ENCODE data around the gene RAVER2. TPM values are rescaled to one million over a fixed set of nuclear protein-coding genes. Genes with fewer than 3 reads are reported as not detected.
"Not testable (repeated sequence)": the region's sequence is repeated elsewhere in the genome, so short reads cannot be mapped to it uniquely, and the experiment has no call there.

Gene RAVER2
- total RNA-seq, 1 experiment from 2014 or later, result 12.7 TPM

DNA sequence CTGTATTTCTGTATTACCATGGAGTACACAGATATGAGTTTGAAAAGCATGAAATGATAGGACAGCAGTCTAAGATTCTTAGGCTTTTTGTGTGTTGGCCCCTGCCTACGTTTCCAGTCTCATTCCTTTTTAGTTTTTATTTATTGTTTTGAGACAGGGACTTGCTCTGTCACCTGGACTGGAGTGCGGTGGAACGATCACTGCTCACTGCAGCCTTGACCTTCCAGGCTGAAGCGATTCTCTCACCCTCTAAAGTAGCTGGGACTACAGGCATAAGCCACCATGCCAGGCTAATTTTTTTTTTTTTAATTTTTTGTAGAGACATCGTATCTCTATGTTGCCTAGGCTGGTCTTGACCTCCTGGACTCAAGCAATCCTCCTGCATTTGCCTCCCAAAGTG is 3.8 kb downstream of the RAVER2 start:
- no peak for DNase-seq (ENCODE audit: low spot score)

DNA sequence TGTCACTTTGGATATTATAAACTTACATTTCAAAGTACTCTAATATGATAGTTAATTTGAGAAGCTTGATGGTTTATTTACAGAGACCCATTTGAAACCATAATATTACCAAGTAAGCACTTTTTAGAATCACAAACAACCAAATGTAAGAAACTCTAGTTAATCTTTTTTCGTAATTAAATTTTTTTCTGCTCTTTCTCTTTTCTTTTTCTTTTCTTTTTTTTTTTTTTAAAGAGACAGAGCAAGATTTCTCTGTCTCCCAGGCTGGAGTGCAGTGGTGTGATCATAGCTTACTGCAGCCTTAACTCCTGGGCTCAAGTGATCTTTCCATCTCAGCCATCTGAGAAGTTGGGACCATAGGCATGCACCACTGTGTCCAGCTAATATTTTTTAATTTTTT is 5.2 kb downstream of the RAVER2 start:
- no peak for DNase-seq (ENCODE audit: low spot score)

DNA sequence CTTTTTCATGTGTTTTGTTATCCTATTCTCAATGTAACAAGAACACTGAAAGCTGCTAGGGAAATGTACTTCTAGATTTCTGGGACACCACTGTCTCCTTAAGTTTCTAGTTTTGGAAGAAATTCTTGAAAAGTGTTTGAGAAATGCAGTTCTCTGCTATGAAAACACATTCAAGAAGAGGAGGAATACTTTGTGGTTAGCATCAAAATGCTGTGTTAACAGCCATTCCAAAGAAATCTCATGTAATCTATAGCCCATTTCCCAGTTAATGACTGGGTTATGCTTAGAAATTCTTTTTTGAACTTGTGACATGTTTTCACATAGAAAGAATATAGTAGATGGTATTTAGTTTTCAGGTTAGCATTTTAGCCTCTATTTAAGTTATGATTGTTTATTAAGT is 6.0 kb downstream of the RAVER2 start:
- no peak for DNase-seq (ENCODE audit: low spot score)

DNA sequence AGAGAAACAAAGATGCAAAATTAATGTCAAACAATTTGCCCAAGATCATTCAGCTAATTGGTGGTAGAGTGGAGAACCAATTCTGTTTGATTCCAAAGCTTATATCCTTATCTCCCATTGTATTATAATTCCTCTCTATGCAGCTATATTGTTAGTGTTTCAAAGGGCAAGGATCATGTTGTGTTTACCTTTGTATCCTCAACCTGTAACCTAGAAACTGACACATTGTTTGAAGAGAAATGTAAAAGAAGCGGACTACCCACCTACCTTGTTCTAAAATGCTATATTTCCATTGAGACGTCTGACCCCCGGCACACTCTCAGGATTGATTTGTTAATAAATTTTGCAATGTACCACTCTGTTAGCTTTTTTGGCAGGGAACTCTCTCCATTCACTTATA is 9.3 kb downstream of the RAVER2 start:
- peak; percentile 45 for DNase-seq (ENCODE audit: low spot score)

DNA sequence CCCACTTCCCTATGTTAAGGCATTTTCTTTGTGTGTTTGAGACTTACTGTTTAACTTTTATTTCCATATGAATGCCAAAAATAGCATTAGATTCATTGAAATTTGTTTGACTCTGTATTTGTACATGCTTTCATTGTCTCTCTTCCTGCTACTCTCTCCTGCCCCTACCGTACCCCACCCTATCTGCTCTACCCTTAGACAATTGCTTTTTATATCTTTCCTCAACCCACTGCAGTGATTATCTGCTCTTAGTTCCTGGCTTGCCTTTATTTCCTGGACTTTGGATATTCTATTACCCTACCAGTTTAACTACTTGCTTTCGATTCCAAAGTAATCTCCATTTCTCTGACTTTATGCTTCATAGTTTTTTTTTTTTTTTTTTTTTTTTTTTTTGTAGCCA is 10.5 kb downstream of the RAVER2 start:
- peak; percentile 58 for DNase-seq (ENCODE audit: low spot score)

DNA sequence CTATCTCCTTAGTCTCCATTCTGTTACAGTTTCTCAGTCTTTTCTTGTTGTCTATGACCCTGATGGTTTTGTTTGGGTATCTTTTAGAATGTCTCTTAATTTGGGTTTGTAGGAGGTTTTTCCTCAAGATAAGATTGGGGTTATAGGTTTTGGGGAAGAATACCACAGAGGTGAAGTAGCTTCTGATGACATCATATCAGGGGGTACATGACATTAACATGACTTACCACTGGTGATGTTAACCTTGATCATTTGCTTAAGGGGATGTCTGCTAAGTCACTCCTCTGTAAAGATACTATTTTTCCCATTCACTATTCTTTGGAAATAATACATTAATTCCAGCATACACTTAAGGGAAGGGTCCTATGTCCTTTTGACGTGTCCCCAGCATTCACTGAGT is 11.9 kb downstream of the RAVER2 start:
- DNase-seq (ENCODE audit: low spot score), result no peak

DNA sequence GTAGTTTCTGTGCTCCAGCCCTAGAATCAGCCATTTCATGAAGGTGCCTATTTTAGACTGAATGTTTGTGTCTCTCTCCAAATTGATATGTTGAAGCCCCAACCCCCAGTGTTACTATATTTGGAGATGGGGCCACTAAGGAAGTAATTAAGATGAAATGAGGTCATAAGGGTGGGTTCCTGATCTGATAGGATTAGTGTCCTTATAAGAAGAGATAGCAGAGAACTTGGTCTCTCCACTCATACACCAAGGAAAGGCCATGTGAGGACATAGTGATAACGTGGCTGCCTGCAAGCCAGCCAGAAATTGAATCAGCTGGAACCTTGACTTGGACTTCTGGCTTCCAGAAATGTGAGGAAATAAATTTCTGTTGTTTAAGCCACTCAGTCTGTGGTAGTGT is 12.3 kb downstream of the RAVER2 start:
- DNase-seq (ENCODE audit: low spot score), result no peak

DNA sequence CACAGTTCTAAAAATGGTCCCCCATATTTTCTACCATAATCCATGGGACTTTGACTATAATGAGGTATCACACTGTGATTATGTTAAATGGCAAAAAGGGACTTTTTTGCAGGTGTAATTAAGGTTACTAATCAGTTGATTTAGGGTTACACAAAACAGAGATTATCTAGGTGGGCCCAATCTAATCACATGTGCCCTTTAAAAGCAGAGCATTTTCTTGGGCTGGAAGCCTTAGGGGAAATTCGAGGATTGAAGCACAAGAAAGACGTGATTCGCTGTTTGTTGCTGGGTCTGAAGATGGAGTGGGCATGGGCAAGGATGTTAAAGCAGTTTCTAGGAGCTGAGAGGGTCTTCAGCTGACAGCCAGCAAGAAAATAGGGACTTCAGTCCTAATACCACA is 13.4 kb downstream of the RAVER2 start:
- no peak for DNase-seq (ENCODE audit: low spot score)

DNA sequence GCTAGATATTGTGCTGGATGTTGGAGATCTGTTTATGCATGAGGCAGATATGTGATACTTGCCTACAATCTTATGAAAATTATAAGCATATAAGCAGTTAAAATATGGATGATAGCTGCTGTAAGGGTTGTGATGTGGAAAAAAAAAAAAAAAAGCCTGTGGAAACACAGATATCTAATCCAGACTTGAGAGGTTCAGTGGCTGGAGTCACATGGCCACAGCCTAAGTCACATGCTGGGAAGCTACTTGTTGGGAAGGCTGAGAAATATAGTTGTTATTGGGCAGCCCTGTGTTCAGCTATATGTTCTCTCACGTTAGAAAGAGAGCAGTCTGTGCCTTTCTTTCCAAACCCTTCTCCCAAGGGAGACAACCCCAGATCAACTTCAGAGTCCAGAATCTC is 15.1 kb downstream of the RAVER2 start:
- no peak for DNase-seq (ENCODE audit: low spot score)

DNA sequence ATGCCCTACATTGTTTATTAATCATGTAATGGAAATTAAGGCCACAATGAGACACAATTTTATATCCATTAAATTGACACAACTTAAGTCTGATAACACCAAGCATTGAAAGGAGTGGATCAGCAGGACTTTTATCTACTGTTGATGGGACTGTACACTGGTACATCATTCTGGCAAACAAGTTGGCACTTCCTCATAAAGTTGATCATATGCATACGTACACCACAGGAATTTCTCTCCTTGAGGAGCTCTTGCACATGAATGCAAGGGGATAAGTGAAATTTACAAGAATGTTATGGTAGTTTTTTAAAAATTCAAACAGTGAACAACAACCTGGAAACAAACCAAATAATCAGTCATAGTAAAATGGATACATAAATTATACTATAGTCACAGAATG is 20.1 kb downstream of the RAVER2 start:
- no peak for DNase-seq (ENCODE audit: low spot score)

DNA sequence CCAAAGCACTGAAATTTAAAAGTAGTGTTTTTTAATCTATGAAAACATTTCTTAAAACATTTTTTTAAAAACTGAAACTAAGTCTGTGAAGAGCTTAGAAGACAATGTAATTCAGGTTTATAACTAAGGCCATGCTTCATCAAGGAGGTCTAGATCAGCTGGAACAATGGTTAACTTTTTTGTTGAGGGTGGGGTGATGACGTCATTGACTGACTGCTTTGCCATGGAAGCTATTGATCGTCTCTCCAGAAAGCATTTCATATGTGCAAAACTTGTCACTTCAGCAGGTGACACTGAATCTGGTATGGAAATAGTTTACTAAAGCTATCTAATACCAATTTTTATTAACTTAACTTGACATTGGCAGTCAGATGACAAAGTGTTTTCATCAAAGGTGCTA is 21.0 kb downstream of the RAVER2 start:
- no peak for DNase-seq (ENCODE audit: low spot score)

DNA sequence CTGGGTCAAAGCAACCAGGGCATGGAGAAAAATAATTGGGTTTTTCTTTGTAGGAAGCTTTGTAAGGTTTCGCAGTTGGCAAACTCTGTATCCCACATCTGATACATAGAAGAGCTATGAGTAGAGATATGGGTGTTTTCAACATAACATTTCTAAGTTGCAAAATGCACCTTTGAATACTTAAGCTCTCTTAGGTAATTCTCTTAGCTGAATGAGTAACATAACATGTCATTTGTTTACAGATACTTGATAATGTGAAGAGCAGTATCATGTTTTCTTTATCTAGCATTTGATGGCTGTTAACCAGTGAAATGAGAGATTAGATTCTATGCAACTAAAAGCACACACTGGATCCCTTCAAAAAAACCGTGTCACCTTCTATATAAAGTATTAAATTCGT is 21.6 kb downstream of the RAVER2 start:
- no peak for DNase-seq (ENCODE audit: low spot score)

DNA sequence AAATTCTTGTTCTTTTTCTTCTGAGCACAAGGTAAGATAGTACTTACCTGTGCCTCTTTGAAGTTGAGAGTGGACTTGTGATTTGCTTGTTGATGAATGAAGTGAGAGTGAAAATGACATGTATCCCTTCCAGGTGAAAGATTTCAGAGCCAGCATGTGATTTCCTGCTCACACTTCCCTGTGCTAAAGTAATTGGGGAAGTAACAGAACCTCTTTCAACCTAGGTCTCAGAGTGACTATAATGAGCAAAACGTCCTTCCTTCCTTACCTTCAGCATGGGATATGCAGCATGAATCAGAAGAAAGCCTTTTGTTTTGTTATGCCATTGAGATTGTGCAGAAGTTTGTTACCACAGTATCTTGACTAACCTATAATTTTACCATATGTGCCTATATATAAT is 24.6 kb downstream of the RAVER2 start:
- DNase-seq (ENCODE audit: low spot score), result no peak

DNA sequence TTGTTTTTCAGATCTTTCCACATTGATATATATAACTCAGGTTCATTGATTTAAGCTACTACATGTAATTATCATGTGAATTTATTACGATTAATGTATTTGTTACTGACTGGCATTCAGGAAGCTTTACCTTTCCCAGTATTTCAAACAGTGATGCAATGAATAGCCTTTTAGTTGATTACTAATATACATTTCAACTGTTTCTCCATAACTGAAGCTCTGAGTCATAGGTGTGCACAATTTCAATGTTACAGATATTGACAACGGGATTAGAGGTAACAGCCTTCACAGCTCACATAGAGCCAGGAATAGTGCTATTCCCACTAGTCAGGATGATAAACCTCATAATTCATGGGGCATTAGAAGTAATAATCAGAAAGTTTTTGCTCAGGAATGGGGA is 25.1 kb downstream of the RAVER2 start:
- no peak for DNase-seq (ENCODE audit: low spot score)

DNA sequence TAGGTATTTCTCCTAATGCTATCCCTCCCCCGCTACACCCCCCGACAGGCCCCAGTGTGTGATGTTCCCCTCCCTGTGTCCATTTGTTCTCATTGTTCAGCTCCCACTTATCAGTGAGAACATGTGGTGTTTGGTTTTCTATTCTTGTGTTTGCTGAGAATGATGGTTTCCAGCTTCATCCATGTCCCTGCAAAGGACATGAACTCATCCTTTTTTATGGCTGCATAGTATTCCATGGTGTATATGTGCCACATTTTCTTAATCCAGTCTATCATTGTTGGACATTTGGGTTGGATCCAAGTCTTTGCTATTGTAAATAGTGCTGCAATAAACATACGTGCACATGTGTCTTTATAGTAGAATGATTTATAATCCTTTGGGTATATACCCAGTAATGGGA is 28.4 kb downstream of the RAVER2 start:
- not testable (repeated sequence) for DNase-seq (ENCODE audit: low spot score)

DNA sequence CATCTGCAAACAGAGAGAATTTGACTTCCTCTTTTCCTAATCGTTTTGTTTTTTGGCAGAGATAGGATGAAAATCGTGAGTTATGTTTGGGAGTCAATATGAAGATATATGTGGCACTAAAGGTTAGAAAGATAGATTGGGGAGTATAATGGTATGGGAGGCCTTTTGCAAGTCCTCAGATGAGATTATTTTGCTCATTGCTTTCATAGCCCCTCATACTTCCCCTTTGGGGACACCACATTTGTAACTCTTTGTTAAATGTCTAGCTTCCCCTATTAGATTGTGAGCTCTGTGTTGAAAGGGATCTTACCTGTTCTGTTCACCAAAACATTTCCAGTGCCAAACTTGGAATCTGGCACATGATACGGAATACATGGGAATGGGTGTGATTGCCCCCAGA is 30.2 kb downstream of the RAVER2 start:
- no peak for DNase-seq (ENCODE audit: low spot score)

DNA sequence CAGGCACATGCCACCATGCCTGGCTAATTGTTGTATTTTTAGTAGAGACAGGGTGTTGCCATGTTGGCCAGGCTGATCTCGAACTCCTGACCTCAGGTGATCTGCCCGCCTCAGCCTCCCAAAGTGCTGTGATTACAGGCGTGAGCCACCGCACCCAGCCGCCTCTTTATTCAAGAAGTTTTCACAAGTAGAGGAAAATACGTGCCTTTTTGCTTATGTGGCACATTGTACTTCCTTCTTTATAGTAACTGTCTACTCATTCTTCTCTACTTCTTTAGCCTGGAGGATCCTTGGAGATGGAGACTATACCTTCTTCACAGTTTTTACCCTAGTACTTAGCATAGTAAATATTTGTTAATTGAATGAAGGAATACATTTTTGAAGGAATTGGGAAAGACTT is 37.2 kb downstream of the RAVER2 start:
- DNase-seq (ENCODE audit: low spot score), result not testable (repeated sequence)

DNA sequence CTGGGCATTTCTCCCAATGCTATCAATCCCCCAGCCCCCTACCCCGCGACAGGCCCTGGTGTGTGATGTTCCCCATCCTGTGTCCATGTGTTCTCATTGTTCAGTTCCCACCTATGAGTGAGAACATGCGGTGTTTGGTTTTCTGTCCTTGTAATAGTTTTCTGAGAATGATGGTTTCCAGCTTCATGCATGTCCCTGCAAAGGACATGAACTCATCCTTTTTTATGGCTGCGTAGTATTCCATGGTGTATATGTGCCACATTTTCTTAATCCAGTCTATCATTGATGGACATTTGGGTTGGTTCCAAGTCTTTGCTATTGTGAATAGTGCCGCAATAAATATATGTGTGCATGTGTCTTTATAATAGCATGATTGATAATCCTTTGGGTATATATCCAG is 38.0 kb downstream of the RAVER2 start:
- not testable (repeated sequence) for DNase-seq (ENCODE audit: low spot score)

DNA sequence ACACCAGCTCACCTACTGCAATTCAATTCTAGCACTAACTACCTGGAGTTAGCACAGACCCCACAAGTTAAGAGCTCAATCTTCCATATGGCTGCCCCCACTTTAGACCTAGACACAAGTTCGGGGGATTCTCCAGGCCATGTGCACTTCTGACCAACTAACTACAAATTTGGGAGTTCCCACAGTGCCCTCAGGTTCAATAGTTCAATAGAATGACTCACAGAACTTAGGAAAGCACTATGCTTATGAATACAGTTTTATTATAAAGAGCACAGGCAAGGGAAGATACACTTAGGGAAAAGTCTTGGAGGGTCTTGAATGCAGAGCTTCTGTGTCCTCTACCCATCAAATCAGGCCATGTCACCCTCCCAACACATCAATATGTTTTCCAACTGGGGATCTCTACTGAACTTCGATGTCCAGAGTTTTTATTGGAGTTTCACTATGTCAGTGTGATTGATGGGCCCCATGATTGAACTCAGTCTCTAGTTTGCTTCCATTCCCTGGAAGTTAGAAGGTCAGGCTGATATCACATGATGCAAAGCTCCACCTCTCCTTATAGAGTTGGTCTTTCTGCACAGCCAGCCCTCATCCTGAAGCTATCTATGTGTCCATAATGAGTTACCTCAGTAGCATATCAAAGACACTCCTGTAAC is 46.1 kb downstream of the RAVER2 start:
- DNase-seq (ENCODE audit: low spot score), result no peak

DNA sequence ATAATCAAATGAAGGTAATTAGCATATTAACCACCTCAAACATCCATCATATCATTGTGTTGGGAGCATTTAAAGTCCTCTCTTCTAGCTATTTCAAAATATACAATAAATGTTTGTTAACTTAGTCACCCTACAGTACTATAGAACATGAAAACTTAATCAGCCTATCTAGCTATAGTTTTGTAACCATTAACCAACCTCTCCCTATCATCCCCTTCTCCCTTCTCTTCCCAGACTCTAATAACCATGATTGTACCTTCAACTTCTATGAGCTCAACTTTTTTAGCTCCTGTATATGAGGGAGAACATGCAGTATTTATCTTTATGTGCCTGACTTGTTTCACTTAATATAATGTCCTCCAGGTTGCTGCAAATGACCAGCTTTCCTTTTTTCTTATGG is 54.0 kb downstream of the RAVER2 start:
- DNase-seq (ENCODE audit: low spot score), result no peak

DNA sequence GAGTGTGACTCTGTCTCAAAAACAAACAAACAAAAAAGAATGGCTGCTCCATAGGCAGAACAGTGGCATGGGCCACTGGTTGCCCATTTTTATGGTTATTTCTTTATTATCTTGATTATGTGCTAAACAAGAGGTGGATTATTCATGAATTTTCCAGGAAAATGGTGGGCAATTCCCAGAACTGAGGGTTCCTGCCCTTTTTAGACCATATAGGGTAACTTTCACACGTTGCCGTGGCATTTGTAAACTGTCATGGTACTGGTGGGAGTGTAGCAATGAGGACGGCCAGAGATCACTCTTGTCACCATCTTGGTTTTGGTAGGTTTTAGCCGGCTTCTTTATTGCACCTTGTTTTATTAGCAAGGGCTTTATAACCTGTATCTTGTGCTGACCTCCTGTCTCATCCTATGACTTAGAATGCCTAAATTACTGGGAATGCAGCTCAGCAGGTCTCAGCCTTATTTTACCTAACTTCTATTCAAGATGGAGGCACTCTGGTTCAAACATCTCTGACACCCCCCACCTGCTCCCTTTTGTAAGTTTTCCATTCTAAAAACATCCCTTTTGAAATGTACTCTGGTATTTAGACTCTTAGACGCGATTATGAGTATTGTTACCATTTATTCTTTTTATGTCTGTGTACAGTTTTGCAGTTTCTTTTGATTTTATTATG is 57.1 kb downstream of the RAVER2 start:
- no peak for DNase-seq (ENCODE audit: low spot score)

DNA sequence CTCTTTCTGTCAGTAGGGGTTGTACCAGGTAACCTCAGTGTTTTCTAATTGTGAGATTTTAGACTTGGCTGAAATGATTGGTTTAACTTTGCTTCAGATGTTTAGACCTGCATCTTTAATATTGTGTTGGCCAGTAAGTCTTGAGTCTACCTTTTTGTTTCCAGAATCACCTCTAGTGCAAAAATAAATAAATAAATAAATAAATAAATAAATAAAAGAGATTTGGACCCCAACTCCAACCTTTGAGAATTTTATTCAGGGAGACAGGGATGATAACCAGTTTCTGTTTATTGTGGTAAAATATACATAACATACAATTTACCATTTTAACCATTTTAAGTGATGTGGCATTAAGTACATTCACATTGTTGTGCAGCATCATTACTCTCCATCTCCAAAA is 64.4 kb downstream of the RAVER2 start:
- DNase-seq (ENCODE audit: low spot score), result no peak

DNA sequence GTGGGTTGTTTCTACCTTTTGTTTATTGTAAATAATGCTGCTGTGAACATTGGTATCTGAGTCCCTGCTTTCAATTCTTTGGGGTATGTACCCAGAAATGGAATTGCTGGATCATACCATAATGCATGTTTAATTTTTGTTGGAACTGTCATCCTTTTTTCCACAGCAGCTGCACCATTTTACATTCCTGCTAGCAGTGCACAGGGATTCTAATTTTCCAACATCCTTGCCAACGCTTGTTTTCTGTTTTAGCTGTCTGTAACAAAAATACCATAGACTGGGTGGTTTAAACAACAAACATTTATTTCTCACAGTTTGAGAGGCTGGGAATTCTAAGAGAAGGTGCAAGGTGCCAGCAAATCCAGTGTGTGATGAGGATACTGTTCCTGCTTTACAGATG is 65.1 kb downstream of the RAVER2 start:
- DNase-seq (ENCODE audit: low spot score), result no peak

DNA sequence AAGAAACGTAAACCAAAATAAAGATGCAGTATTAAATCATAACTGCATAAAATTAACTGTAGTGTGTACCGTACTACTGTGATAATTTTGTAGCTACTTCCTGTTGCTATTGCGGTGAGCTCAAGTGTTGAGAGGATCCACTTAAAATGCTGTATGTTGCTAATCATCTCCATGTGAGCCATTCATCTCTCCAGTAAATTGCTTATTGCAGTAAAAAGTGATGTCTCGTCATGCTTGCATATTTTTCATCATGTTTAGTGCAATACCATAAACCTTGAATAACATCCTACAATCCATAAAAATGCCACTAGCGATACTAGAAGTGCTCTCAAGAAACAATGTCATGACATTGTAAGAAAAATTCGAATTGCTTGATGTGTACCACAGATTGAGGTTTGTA is 66.3 kb downstream of the RAVER2 start:
- DNase-seq (ENCODE audit: low spot score), result no peak
